AG04450 (cell line): Measurements from ENCODE around the gene CCDC102B. TPM values are rescaled to one million over a fixed set of nuclear protein-coding genes. Genes with fewer than 3 reads are reported as not detected.

Experiments
- CTCF ChIA-PET: fragments of 300-600, 350-600 bp; formaldehyde crosslinking; extraction: SDS; loops from one replicate; lab custom pipeline; 2022; ENCODE audit warnings: antibody characterized with exemption, inconsistent platforms; lab: Charles Lee
- POLR2A ChIA-PET: fragments of 350-600 bp; formaldehyde crosslinking; extraction: SDS; loops from one replicate; lab custom pipeline; 2021; ENCODE audit warnings: antibody characterized with exemption, inconsistent platforms; lab: Yijun Ruan, JAX
- DNase-seq: peaks from one replicate; pipeline ENCODE4 v3.0.0-alpha.2; 2011; ENCODE audit warnings: low read depth, low spot score
- H3K27ac ChIP-seq: one replicate; pipeline ENCODE4 v1.5.1; 2012; ENCODE audit warnings: low read depth, low read length, control low read depth
- H3K27me3 ChIP-seq: one replicate; pipeline ENCODE4 v1.6.0; 2012; ENCODE audit warnings: low read length; ENCODE audit not compliant: control insufficient read depth, insufficient read depth
- H3K4me3 ChIP-seq: 2 replicates; pipeline ENCODE4 v1.5.1; 2011; ENCODE audit warnings: mild to moderate bottlenecking, low read depth, low read length, control low read depth
- H3K9me3 ChIP-seq: 2 replicates; pipeline ENCODE4 v1.5.1; 2012; ENCODE audit warnings: low read length; ENCODE audit not compliant: control insufficient read depth, insufficient read depth
- CTCF ChIP-seq: IDR thresholded peaks from 2 replicates; pipeline ENCODE4 v1.5.1; 2011; ENCODE audit warnings: low read depth, low read length, control low read depth, inconsistent platforms
- polyA plus RNA-seq: library from polyadenylated mRNA; depleted of rRNA; stranded (reverse); fragments of >200 nt; gene quantifications from 2 replicates; pipeline ENCODE4 v1.2.3, GENCODE V29; 2011

Gene CCDC102B
- polyA plus RNA-seq, 1 experiment = 4.0 TPM

- H3K27ac ChIP-seq = no peak overlapping the region
- ChIA-PET CTCF (no interaction called here), POLR2A (no interaction called here)
- H3K4me3 ChIP-seq = no peak overlapping the region
- DNase-seq = no peak
- H3K9me3 ChIP-seq = no peaks in the 10 kb centered on the region
- no peaks in the 10 kb centered on the region for H3K27me3 ChIP-seq
- TF ChIP-seq CTCF = no peak
Observed at GRCh38 chr18:68972176-68972575, 174.3 kb downstream of the CCDC102B start.

- TF ChIP-seq CTCF = no peak
- no peak overlapping the region for H3K27ac ChIP-seq
- POLR2A ChIA-PET = no interaction called here
- H3K9me3 ChIP-seq = no peaks in the 10 kb centered on the region
- no peaks in the 10 kb centered on the region for H3K27me3 ChIP-seq
- H3K4me3 ChIP-seq = no peak overlapping the region
- CTCF ChIA-PET = no interaction called here
- DNase-seq = no peak
Observed at GRCh38 chr18:68979737-68980136, 181.9 kb downstream of the CCDC102B start.

- CTCF ChIA-PET = no interaction called here
- TF ChIP-seq CTCF = no peak
- no peaks in the 10 kb centered on the region for H3K27me3 ChIP-seq
- no peak overlapping the region for H3K27ac ChIP-seq
- H3K4me3 ChIP-seq = no peak overlapping the region
- H3K9me3 ChIP-seq = no peaks in the 10 kb centered on the region
- DNase-seq = no peak
- POLR2A ChIA-PET = no interaction called here
Observed at GRCh38 chr18:68983126-68983525, 185.2 kb downstream of the CCDC102B start.

GRCh38 chr18:68984342-68984741, 186.5 kb downstream of the CCDC102B start:
- ChIA-PET POLR2A (no interaction called here), CTCF (interaction anchor here (0.6 kb wide), 1 partner anchor 533 kb away, joined by 4 read pairs; no protein-coding TSS in a partner anchor)
- Histone ChIP-seq H3K27ac (no peak overlapping the region), H3K4me3 (no peak overlapping the region), H3K9me3 (no peaks in the 10 kb centered on the region), H3K27me3 (no peaks in the 10 kb centered on the region)
- TF ChIP-seq CTCF = no peak
- DNase-seq = no peak

- Histone ChIP-seq H3K27ac (no peak overlapping the region), H3K4me3 (no peak overlapping the region), H3K9me3 (no peaks in the 10 kb centered on the region), H3K27me3 (no peaks in the 10 kb centered on the region)
- ChIA-PET POLR2A (no interaction called here), CTCF (no interaction called here)
- no peak for TF ChIP-seq CTCF
- no peak for DNase-seq
Observed at GRCh38 chr18:68985172-68985820, 187.4 kb downstream of the CCDC102B start.
